GM21529 (cell line): ENCODE measurements around the gene ZNF175.

Experiments used
- ATAC-seq: cut with Tn5 transposase; IDR thresholded peaks from one replicate; pipeline ENCODE4 v1.9.1; 2021; ENCODE audit not compliant: unreplicated experiment

ZNF175 gene

GRCh38 chr19:51570962-51571575, at the start of gene ZNF175:
ZNF175 (plus strand) TSS chr19:51571283; CDS start chr19:51573330, 2,047 bp downstream.
- ATAC-seq, result peak; percentile 80

- no peak for ATAC-seq
Measured at GRCh38 chr19:51521357-51521756, 49.7 kb upstream of the ZNF175 start.

- ATAC-seq, result no peak
Measured at GRCh38 chr19:51521781-51522180, 49.3 kb upstream of the ZNF175 start.

- ATAC-seq, result no peak
Measured at GRCh38 chr19:51524666-51525264, 46.3 kb upstream of the ZNF175 start.

- no peak for ATAC-seq
Measured at GRCh38 chr19:51525651-51526050, 45.4 kb upstream of the ZNF175 start.

- ATAC-seq, result no peak
Measured at GRCh38 chr19:51529301-51529700, 41.8 kb upstream of the ZNF175 start.

GRCh38 chr19:51530616-51531015, 40.5 kb upstream of the ZNF175 start:
- no peak for ATAC-seq

- peak; percentile 69 for ATAC-seq
Measured at GRCh38 chr19:51531349-51532315, 39.5 kb upstream of the ZNF175 start, which contains the start of gene SIGLEC6. SIGLEC6 (minus strand) TSS chr19:51531670; CDS start chr19:51531648, 22 bp downstream.

- ATAC-seq, result no peak
Measured at GRCh38 chr19:51535535-51535934, 35.5 kb upstream of the ZNF175 start.

- no peak for ATAC-seq
Measured at GRCh38 chr19:51539821-51540366, 31.2 kb upstream of the ZNF175 start.

GRCh38 chr19:51541458-51542357, 29.4 kb upstream of the ZNF175 start:
- no peak for ATAC-seq

GRCh38 chr19:51542699-51543098, 28.4 kb upstream of the ZNF175 start:
- no peak for ATAC-seq

GRCh38 chr19:51544038-51544437, 27.0 kb upstream of the ZNF175 start:
- ATAC-seq, result no peak

- ATAC-seq, result no peak
Measured at GRCh38 chr19:51546107-51546649, 24.9 kb upstream of the ZNF175 start.

- no peak for ATAC-seq
Measured at GRCh38 chr19:51546650-51547396, 24.3 kb upstream of the ZNF175 start.

GRCh38 chr19:51547397-51548212, 23.5 kb upstream of the ZNF175 start:
- ATAC-seq, result no peak

GRCh38 chr19:51548213-51548651, 22.9 kb upstream of the ZNF175 start:
- no peak for ATAC-seq

GRCh38 chr19:51548891-51549305, 22.2 kb upstream of the ZNF175 start:
- ATAC-seq, result no peak
